LoVo (cell line): ENCODE data around the gene LHFPL5.

Experiments used
- DNase-seq: peaks from one replicate; pipeline ENCODE4 v3.0.0-alpha.2; 2016; ENCODE audit warnings: low spot score

The LHFPL5 gene

GRCh38 chr6:35857853-35858252, 52.7 kb downstream of the LHFPL5 start:
- DNase-seq, result no peak

GRCh38 chr6:35859367-35859766, 54.2 kb downstream of the LHFPL5 start:
- DNase-seq, result no peak
